Activated CD8-positive, alpha-beta memory T cell treated with anti-CD3 and anti-CD28 coated beads, Interleukin-2, amount 50 U/mL, for 24 hours (primary cell): Measurements from ENCODE around the gene PROSER3.
"Not testable (repeated sequence)": the region's sequence is repeated elsewhere in the genome, so short reads cannot be mapped to it uniquely, and the experiment has no call there.

Experiments
- DNase-seq: peaks from one replicate; pipeline ENCODE4 v3.0.0-alpha.2; 2020; ENCODE audit errors: extremely low read depth

PROSER3 gene

DNA sequence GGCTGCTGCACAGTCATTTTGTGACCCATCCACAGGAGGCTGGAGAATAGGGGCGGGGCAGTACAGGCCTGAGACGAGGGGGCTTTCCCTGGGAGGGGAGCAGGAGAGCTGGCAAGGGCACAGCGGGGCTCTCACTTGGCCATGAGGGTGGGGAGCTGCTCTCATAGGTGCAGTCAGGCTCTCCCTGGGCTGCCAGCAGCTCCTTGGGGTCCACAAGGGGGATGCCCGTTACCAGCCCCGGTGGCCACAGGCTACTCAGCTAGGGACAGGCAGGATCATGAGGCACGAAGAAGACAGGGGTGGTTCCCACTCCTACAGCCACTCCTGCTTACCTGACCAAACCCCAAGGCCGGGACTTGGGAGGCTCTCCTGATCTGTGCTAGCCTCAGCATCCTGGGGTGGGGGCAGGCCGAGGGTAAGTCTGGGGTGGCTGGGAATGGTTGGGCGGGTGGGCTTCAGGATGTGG, 33.9 kb downstream of the PROSER3 start:
- DNase-seq: no peak

DNA sequence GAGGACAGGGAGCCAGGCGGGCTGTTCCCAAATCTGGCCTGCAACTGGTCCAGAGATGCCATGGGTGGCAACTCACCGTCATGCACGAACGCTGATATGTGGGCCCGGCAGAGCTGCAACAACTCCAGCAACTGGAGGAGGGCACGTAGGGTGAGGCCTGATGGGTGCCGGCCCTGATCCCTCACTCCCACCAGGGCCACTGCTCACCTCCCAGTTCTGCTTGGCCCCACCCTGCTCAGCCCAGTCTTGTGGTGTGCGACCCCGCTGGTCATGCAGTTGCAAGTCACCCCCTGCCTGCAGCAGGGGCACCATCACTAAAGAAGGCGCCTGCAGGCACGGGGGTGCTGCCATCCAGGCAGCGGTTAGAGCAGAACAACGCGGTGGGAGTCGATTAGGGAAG, 34.3 kb downstream of the PROSER3 start:
- no peak for DNase-seq

DNA sequence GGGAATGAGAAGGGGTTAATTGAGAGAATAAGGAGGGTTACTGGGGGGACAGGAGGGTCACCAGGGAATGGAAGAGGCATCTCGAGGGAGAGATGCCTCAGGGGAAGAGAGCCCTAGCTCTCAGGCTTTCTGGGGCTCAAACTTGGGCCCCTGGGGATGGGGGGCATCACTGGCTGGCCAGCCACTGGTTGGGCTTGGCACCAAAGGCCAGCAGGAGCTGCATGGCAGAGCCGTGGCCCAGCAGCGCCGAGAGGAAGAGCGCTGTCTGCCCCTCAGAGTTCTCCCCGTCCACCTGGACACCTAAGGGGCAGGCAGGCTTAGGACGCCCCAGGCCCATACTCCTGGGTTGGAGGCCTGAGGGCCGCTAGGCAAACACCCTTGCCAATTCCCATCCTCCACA, 34.9 kb downstream of the PROSER3 start:
- no peak for DNase-seq

DNA sequence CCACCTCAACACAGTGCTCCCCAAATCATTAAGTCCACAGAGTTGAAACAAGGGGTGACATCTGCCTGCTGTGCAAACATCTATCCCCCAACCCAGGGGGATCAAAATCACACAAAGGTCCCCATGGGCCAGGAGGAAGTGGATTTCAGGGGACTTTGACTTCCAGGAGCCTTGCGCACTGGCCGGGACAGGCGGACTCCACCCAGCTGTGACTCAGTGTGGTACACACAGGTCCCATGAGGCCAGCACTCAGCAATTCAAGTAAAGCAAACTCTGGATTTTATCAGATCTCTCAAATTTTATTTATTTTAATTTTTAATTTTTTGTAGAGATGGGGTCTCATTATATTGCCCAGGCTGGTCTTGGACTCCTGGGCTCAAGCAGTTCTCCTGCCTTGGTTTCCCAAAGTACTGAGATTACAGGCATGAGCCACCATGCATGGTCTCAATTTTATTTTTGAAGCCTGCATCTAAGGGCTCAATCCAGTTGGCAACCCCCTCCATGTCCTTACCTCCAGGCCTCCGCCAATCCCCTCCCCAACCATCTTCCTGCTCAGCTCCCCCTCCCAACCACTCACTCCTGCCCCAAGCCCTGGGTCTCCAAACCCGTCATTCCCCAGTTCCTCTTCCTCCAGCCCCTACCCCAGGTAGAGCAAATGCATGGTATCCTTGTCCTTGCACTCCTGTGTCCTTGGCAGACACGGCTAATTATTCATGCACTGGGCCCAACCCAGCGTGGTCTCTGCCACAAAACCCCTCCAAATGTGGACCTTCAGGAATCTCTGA, 35.6 kb downstream of the PROSER3 start:
- DNase-seq: no peak

DNA sequence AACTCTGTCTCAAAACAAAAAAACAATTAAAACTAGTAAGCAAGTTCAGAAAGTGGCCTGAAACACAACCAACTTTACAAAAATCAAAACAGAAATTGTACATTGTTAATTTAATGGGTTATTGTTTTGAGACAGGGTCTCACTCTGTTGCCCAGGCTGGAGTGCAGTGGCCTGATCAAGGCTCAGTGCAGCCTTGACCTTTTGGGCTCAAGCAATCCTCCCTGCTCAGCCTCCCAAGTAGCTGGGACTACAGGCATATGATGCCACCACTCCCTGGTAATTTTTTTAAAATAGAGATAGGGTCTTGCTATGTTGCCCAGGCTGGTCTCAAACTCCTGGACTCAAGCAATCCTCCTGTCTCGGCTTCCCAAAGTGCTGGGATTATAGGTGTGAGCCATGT, 37.6 kb downstream of the PROSER3 start:
- DNase-seq: not testable (repeated sequence)

DNA sequence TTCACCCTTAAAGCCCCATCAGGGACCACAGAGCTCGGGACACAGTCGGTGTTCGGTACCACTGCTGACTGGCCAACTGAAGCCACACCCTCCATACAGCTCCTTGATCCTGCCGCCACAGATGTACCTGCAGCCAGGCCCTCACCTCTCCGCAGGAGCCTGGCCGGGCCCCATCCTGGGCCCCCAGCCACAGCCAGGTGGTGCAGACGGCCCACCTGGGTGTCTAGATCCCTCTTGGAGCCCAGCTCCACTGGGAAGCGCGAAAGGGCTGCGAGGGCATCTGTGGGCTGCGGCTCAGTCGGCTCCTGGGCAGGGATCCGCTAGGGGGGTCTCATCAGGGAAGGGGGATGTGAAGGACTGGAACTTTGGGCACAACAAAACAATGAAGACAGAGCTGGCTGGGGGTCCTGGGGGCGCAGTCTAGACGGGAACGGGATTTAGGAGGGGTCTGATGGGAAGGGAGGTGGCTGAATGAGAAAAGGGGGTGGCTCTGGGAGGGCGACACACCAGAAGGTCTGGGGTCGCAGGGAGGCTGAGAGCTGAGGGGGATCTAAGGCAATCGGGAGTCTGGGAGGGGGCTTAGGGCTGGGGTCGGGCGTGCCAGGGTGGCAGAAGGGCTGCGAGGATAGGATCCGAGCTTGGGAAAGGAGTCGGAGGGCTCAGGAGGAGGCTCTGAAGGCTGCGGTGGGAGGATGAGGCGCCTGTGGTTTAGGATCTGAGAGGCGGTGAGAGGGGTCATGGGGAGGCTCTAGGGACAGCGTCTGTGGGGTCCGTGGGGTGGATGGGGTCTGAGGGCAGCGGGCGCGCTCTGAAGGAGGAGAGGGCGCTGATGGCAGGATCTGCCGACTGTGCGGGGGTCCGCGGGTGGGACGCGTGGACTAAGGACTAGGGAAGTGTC, 38.9 kb downstream of the PROSER3 start:
- no peak for DNase-seq

DNA sequence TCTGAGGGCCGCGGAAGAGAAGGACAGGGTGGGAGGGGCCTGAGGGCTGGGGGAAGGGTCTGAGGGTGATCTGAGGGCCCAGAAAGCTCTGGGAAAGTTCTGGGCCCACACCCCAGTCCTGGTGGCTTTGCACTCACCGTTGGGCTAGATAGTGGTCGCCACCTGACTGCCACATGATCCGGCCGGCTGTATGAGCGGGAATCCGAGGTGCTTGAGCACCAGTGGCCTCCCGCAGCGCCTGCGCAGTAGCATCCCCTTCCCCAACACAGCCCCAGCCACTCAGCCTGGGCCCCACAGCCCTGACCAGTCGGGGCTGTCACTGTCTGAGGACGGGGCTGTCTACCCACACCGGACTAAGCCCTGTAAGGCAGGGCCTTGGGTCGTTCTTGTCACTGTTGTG, 39.7 kb downstream of the PROSER3 start:
- DNase-seq: no peak

DNA sequence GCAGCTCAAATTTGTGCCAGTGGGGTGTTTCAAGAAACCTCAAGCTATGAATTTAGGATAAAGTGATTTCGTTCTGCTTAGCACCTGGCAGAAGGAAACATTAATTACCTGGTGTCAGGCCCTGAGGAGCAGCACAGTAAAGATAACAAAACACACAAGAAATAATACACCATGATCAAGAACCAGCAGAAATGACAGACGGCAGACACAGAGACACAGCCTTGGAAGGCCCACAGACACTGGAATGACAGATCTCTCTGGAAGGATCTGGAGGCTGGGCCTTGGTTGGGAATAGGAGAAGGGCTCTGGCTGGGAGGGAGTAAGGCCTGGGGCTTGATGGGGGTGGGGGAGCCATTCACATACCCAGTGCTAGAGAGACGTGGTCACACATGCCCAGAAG, 43.9 kb downstream of the PROSER3 start:
- no peak for DNase-seq

DNA sequence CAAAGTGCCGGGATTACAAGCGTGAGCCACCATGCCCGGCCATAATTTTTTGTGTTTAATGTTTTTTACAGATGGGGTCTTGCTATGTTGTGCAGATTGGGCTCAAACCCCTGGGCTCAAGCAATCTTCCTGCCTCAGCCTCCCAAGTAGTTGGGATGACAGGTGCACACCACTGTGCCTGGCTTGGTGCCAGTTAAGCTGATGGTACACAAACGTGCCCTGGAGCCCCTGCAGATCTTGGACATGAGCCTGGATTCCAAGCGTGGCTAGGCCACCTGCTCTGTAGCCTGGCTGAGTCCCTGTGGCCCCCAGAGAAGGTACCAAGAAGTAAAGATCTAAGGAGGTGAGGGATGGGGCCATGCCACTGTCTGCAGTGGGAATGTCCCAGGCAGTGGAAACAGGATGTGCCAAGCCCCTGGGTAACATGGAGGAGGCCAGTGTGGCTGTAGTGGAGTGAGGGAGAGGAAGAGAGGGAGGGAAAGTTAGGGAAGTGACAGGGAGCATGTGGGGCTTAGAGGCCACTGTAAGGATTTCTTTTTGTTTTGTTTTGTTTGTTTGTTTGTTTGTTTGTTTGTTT, 47.6 kb downstream of the PROSER3 start:
- DNase-seq: no peak

DNA sequence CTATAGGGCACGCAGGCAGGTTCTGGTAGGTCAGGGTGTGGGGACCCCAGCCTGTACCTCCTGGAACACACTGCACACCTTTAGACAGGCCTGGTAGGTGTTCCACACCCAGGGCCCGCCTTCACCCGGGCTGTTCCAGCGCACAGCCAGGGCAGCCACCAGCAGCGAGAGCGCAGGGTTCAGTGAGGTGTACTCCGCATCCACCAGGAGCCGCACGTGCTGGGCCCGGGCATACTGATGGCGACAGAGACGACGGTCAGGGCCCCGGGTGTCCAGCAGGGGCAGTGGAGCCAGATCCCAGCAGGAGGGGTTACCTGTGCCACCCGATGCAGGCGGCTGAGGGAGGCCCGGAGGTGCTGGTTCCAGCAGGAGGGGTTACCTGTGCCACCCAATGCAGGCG, 48.6 kb downstream of the PROSER3 start:
- DNase-seq: no peak

DNA sequence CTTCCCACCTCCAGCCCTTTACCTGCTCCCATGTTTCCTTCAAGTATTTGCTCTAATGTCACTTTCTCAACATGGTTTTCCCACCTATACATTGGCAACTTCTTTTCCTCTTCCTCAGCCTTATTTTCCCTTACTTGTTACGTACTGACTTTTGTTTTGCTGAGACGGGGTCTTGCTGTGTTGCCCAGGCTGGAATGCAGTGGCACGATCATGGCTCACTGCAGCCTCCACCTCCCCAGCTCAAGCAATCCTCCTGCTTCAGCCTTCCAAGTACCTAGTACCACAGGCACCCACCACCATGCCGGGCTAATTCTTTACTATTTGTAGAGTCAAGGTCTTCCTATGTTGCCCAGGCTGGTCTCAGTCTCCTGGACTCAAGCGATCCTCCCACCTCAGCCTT, 49.7 kb downstream of the PROSER3 start:
- DNase-seq: no peak

DNA sequence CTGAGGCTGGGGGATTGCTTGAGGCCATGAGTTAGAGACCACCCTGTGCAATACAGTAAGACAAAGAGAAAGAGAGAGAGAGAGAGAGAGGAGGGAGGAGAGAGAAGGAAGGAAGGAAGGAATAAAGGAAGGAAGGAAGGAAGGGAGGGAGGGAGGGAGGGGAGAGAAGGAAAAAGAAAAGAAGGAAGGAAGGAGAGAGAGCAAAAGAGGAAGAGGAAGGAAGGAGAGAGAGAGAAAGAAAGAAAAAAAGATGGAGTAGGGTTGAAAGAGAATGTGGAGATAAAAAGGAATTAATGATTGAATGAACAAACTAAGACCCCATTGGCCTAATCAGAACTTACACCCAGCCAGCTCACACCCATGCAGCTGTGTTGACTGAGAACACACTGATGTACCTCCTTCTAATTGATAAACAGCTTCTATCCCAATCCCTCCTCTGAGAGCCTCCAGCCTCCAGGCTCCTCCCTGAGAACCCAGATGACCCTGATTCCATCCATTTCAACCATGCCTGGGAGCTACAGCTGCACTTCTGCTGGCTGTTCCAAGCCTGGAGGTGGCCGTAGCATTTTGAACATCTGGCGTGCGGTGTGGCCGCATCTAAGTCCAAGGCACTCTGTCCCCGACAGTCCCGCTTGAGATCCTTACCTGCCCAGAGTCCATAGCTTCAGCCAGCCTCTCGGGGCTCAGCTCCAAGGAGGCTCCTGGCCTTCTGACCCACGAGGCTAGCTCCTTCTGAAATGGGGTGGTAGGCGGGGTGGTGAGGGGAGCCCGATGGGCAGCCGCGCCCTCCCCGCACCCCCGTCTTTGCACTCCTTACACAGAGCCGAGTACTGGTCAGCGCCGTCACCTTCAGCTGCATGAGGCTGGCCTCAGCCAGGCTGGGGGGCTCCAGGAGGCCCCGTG, 53.6 kb downstream of the PROSER3 start:
- DNase-seq: no peak

DNA sequence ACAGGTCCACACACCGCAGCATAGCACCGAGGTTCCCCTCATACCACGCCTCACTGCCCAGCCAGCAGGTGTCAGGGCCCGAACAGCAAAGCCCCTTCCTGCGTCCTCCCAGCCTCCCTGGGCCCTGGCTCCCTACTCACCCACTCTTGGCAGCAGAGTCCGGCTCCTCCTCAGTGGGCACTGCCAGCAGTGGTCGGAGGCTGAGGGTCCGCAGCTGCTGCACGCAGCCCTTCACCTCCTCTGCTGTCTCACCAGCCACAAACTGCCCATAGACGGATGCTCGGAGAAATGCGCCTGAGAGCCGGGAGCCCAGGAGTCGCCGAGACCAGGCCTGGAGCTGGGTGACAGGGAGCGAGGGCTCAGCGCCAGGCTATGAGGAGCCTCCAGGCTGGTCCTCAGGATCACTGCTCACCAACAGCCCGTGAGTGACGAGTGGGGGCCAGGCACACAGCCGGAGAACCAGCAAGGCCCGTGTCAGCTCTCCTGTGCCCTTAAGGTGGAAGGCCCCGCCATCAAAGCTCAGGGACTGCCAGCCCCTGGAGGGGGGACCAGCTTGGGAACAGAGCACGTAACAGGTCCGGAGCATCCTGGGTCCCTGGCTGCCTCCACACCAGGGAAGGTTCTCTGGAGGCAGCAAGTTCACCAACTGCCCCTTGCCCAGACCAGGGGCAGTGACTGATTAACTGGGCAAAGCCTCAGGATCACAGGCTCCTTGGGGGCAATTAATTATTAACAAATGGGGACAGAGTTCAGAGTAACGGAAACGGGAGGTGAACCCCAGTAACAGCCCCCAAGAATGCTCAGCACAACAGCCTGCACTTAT, 54.5 kb downstream of the PROSER3 start, which contains the start of gene PRODH2:
TSS of gene PRODH2 (minus strand) at position 626 of the 823 bp plus-strand sequence. CDS start at position 586, 40 bp downstream.
- no peak for DNase-seq

DNA sequence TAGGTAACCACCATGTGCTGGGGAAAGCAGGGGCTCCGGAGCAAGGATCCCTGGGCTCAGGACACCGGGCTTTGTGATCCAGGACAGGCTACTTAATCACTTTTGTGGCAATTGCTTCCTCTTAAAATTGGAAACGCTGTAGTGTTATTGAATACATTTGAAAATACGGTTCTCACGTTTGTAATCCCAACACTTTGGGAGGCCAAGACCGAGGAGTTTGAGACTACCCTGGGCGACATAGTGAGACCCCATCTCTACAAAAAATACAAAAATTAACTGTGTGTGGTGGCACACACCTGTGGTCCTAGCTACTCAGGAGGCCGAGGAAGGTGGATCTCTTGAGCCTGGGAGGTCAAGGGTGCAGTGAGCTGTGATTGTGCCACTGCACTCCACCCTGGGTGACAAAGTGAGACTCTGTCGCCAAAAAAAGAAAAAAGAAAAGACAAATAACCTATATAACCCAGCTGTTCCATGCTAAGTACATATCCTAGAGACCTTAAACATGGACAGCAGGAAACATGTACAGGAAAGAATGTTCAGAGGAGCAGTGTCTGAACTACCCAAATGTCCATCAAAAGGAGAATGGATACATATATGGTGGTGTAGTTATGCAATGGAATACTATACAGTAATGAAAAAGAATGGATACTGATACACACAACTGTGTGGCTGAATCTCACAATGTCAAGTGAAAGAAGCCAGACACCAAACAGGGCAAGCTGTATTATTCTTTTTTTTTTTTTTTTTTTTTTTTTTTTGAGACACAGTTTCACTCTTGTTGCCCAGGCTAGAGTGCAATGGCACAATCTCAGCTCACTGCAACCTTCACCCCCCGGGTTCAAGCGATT, 55.3 kb downstream of the PROSER3 start:
- DNase-seq: no peak

DNA sequence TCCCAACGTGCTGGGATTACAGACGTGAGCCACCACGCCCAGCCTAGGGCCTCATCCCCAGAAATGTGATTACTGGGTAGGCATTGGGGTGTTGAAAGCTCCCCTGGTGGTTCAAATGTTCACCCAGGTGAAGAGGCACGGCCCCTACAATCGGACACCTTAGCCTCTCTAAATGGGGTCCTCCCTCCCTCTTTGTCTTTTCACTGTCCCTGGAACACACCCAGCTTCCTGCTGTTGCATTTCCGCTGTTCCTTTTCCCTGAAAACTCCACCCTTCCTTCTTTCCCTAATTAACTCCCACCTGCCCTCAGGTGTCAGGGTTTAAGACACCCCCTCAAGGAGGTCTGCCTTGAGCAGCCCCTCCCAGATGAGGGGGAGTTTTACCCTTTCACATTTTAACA, 58.3 kb downstream of the PROSER3 start:
- DNase-seq: no peak

DNA sequence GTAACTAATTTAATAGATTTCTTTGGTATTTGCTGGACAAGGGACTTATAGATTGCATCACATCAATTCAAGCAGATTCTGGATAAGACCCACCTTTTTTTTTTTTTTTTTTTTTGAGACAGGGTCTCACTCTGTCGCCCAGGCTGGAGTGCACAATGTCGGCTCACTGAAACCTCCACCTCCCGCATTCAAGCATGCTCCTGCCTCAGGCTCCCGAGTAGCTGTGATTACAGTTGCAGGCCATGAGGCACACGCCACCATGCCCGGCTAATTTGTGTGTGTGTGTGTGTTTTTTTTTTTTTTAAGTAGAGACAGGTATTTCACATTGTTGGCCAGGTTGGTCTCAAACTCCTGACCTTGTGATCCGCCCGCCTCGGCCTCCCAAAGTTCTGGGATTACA, 58.9 kb downstream of the PROSER3 start:
- no peak for DNase-seq

DNA sequence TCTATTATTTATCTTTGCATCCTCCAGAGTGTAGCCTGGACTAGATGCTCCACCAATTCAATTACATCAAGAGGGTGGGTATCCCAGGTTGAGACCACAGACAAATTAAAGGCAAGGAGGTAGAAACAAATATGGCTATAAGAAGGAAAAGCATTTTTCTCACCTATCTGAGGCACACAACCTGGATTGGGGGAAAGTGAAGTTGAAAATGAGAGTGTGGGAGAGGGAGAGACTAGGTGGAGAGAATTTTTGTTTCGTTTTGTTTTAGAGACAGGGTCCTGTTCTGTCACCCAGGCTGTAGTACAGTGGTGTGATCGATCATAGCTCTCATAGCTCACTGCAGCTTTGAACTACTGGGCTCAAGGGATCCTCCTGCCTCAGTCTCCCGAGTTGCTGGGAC, 60.5 kb downstream of the PROSER3 start:
- DNase-seq: no peak
